Caki2 (cell line): ENCODE results near the gene ZNF236. TPM values are rescaled to one million over a fixed set of nuclear protein-coding genes. Genes with fewer than 3 reads are reported as not detected.

ENCODE experiments used
- DNase-seq: peaks from one replicate; pipeline ENCODE4 v3.0.0-alpha.2; 2015; ENCODE audit warnings: low read depth
- in situ Hi-C: cut with HindIII; loops from 2 replicates; pipeline ENCODE4 v1.10.0; 2016; ENCODE audit warnings: low sequenced_read_pairs, low pct_unique_long_range_greater_than_20kb, mixed read lengths
- total RNA-seq: library from RNA; depleted of rRNA; stranded (reverse); fragments of >200 nt; shearing (Covaris generic); gene quantifications from 2 replicates; pipeline ENCODE4 v1.2.3, GENCODE V29; 2014; ENCODE audit warnings: low replicate concordance

Gene ZNF236
- total RNA-seq, 1 experiment from 2014 or later: 6.4 TPM

DNA sequence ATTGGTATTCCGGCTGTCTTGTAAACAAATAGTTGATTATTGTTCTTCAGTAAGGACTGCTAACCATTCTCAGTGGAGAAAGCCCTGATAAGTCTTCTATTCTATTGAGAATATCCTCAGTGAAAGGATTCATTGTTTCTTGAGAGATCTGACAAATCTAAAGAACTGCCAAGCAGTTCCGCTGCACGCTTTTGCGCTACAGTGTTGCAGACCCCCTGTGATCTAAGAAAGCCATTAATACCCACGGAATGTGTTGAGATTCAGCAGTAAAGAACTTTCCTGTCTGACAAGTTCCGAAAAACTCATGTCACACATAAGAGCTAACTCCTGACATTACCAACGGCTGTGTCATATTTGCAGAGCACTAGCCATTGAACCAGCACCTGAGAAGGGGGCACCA is 63.8 kb downstream of the ZNF236 start:
- in situ Hi-C loops: no loop called here

GRCh38 chr18:76889091-76889699 is 66.8 kb downstream of the ZNF236 start:
- in situ Hi-C loops: no loop called here
- no peak for DNase-seq

More for the DNA sequence above, 63.8 kb downstream of the ZNF236 start:
- no peak for DNase-seq

DNA sequence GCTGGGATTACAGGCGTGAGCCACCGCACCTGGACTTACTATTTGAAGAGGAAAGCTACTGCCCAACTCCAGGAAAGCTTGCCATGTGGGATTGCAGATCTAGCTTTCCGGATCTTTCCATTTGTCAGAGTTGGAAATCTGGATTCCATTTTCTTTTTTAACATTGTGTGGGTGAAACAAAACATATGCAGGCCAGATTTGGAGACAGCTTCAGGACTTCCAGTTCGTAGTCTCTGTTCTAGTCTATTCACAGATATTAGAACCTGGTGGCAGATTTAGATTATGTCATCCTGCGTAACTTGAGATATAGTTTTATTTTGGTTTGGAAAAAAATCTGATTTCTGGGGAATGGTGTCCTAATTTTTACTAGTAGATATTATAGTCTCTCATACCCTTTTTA is 70.5 kb downstream of the ZNF236 start:
- in situ Hi-C loops: no loop called here
- no peak for DNase-seq

GRCh38 chr18:76894566-76895346 is 72.4 kb downstream of the ZNF236 start:
- DNase-seq: no peak
- in situ Hi-C loops: no loop called here

DNA sequence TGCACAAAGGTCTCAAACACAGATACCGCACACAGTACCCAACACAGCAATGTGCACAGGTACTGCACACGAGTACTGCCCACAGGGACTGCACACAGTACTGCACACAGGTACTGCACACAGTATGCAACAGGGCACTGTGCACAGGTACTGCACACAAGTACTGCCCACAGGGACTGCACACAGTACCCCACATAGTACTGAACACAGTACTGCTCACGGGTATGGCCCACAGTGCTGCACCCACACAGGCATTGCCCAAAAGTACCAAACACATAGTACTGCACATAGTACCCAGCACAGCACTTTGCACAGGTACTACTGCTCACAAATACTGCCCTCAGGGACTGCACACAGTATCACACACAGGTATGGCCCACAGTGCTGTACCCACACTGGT is 73.1 kb downstream of the ZNF236 start:
- no peak for DNase-seq
- in situ Hi-C loops: no loop called here

- DNase-seq: no peak
Measured at GRCh38 chr18:76896677-76897076, 74.3 kb downstream of the ZNF236 start.

GRCh38 chr18:76897257-76897656 is 74.9 kb downstream of the ZNF236 start:
- DNase-seq: no peak
- in situ Hi-C loops: no loop called here

More at GRCh38 chr18:76896677-76897076, 74.3 kb downstream of the ZNF236 start:
- in situ Hi-C loops: no loop called here

- DNase-seq: no peak
- in situ Hi-C loops: no loop called here
Measured at GRCh38 chr18:76903386-76903785, 81.0 kb downstream of the ZNF236 start.

DNA sequence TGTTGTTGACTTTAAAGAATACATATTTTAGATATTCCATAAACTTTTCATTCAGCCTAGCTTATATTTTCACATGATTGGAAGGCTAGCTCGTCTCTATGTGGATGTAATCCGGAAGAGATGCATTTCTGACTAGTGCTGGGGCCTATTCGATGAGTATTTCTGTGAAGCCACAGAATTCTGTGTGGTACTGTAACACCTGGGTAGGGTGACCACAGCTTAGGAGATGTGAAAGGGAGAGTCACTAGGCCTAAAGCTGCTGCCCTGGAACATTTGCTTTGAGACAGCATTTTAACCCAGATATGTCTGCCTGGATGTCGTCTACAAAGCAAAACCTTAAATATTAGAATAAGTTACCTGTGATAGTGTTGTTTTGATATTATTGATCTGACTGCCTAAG is 83.5 kb downstream of the ZNF236 start:
- DNase-seq: no peak
- in situ Hi-C loops: no loop called here

- no peak for DNase-seq
- in situ Hi-C loops: no loop called here
Measured at GRCh38 chr18:76908277-76908676, 85.9 kb downstream of the ZNF236 start.

- DNase-seq: no peak
- in situ Hi-C loops: no loop called here
Measured at GRCh38 chr18:76909439-76909838, 87.1 kb downstream of the ZNF236 start.

GRCh38 chr18:76911440-76911839 is 89.1 kb downstream of the ZNF236 start:
- in situ Hi-C loops: no loop called here

DNA sequence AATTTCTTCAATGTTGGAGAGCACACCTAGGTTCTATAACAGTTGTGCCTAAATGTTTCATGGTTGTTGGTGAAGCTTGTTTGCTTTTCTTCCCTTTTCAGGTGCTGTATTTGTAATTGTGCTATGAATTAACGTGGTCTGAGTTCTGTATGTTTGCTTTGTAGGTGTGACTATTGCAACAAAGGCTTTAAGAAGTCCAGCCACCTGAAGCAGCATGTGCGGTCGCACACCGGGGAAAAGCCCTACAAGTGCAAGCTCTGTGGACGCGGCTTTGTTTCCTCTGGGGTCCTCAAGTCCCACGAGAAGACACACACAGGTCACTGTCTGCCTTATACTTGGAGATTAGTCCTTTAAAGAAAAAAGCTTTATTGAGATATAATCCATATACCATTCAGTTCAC is 91.2 kb downstream of the ZNF236 start:
- in situ Hi-C loops: no loop called here
- no peak for DNase-seq

More at GRCh38 chr18:76911440-76911839, 89.1 kb downstream of the ZNF236 start:
- DNase-seq: no peak

DNA sequence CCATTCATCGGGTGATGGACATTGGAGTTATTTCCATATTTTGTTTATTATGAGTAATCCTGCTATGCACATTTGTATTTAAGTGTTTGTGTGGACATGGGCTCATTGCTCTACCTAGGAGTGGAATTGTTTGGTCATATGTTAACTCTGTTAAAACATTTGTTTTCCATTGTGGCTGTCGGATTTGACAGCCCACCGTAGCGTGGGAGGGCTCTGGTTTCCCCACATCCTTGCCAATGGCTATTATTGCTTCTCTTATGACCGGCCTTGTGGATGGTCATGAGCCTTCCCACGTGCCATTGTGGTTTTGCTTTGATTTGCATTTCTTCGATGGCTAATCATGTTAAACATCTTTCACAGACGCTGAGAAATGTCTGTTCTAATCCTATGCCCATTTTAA is 92.0 kb downstream of the ZNF236 start:
- in situ Hi-C loops: no loop called here
- DNase-seq: no peak

GRCh38 chr18:76914796-76915195 is 92.4 kb downstream of the ZNF236 start:
- in situ Hi-C loops: no loop called here
- DNase-seq: no peak

DNA sequence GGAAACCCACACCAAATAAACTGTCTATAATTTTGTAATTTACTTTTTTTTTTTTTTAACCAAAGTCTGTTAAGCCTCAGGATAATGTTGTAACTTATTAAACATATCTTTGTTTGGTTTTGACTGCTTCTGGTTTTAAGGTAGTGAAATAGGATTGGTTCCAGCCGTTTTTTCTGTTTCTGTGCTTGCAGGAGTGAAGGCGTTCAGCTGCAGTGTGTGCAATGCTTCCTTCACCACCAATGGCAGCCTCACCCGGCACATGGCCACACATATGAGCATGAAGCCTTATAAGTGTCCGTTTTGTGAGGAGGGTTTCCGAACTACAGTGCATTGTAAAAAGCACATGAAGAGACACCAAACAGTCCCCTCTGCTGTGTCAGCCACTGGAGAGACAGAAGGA is 93.1 kb downstream of the ZNF236 start:
- in situ Hi-C loops: no loop called here
- no peak for DNase-seq

DNA sequence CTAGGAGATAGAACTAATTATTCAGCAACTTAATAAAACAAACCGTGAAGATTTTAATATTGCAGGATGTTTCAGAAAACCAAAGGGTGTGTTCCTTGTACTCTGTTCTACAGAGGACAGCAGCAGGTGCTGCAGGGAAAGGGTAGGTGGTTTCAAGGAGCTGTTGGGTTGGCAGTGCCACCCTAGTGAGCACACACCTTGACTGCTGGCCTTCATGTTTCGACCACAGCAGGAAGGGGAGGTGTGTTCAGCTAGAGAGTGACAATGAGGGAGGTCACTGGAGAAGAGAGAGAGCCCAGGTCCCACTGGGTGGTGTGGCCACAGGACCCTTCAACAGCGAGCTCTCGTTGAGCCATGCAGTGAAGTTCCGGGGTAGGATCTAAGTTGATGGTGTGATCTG is 98.6 kb downstream of the ZNF236 start:
- DNase-seq: no peak
- in situ Hi-C loops: no loop called here

DNA sequence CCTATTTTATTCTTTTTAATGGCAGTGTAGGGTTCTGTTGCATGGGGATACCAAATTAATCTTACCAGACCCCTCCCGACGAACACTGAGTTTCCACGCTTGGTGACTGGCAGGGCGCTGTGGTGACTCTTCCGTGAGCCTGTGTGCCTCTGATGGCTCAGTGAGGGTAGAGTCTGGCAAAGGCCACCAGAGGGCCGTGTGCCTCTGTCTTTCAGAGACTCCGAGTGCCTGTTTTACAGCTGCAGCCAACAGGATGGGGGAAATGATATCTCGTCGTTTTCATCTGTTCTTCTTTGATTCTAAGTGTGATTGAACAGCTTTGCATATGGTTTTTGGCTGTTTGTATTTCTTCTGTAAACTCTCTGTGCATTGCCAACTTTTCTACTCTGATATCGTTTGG is 99.8 kb downstream of the ZNF236 start:
- no peak for DNase-seq
- in situ Hi-C loops: no loop called here

GRCh38 chr18:76923485-76924085 is 101.2 kb downstream of the ZNF236 start:
- DNase-seq: no peak
- in situ Hi-C loops: no loop called here
